Measurements from ENCODE around the gene LRRC27. TPM values are rescaled to one million over a fixed set of nuclear protein-coding genes. Genes with fewer than 3 reads are reported as not detected.
"Not testable (repeated sequence)": the region's sequence is repeated elsewhere in the genome, so short reads cannot be mapped to it uniquely, and the experiment has no call there.

The LRRC27 gene
- total and polyA plus RNA-seq, 2 donors (not counting 1 experiment from before 2014, with no cell fraction given) = 23.6 to 25.6 TPM

DNA sequence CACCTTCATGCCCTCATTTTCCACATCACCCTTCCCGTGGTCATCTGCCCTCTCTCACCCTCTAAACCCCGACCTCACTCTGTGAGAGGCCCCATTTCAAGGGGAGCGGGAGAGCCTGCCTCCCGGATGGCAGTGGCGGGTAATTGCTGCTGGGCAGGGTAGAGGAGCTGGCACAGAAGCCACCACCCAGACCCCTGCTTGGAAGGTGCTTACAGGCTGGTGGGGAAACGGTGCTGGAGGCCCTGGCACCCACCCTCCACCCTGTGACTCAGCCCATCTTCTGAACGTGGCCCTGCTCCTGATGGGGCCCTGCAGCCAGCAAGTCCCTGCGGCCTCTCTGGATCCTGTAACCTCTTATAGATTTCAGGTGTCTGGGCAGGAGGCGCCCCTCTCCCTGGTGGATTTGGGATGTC lies 54.4 kb downstream of the LRRC27 start:
- intact Hi-C loops (cut with micrococcal nuclease) = no loop called here
- 36% methylated on average over 9 of the region's 9 CpGs for WGBS (ENCODE audit: insufficient coverage)

DNA sequence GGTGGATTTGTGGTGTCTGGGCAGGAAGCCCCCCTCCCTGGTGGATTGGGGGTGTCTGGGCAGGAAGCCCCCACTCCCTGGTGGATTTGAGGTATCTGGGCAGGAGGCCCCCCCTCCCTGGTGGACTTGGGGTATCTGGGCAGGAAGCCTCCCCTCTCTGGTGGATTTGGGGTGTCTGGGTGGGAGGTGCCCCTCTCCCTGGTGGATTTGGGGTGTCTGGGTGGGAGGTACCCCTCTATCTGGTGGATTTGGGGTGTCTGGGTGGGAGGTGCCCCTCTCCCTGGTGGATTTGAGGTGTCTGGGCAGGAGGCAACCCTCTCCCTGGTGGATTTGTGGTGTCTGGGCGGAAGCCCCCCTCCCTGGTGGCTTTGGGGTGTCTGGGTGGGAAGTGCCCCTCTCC lies 54.9 kb downstream of the LRRC27 start:
- H2AFZ ChIP-seq (ENCODE audit: insufficient read depth, low read depth, low read length, poor library complexity, severe bottlenecking); H3K9me3 ChIP-seq (ENCODE audit: control extremely low read depth in 1 of 3, control insufficient read depth in 2 of 3, insufficient read depth in 1 of 3, low read length in 2 of 3); H3K27me3 ChIP-seq (replicated peaks in 1 of 4; ENCODE audit: control extremely low read depth in 1 of 4, control insufficient read depth in 3 of 4, insufficient read depth in 4 of 4, low read length in 3 of 4); H3K4me3 Mint-ChIP-seq; H3K4me3 ChIP-seq (ENCODE audit: control extremely low read depth in 1 of 5, extremely low read depth in 1 of 5, insufficient read depth in 1 of 5, low read depth in 2 of 5, low read length in 4 of 5); H3K27ac ChIP-seq (ENCODE audit: low read length in 2 of 2); H3K36me3 ChIP-seq (replicated peaks in 1 of 2; ENCODE audit: control extremely low read depth in 1 of 2, control insufficient read depth in 1 of 2, extremely low read depth in 1 of 2, insufficient read depth in 2 of 2, low read length in 1 of 2); H4K20me1 ChIP-seq (ENCODE audit: control insufficient read depth, insufficient read depth, low read length, poor library complexity, severe bottlenecking); H3K4me1 Mint-ChIP-seq; H3K27me3 Mint-ChIP-seq; H3K9me3 Mint-ChIP-seq (ENCODE audit: insufficient read depth); H3K27ac Mint-ChIP-seq; intact Hi-C loops (cut with micrococcal nuclease); DNase-seq; H3K79me2 ChIP-seq (ENCODE audit: control insufficient read depth, insufficient read depth, low read length); ATAC-seq (ENCODE audit: low read depth); POLR2A ChIA-PET; H3K9ac ChIP-seq (ENCODE audit: low read length): not testable (repeated sequence)
- CTCF ChIA-PET = interaction anchor here (1.0 kb wide), 2 partner anchors 56 to 60 kb away, joined by 4 to 11 read pairs; no protein-coding TSS in a partner anchor
- peaks cover 6 to 21% of the 10 kb centered on the region in 2 donors for H3K4me1 ChIP-seq (ENCODE audit: control insufficient read depth in 2 of 2, insufficient read depth in 2 of 2, low read length in 2 of 2)
- WGBS (ENCODE audit: insufficient coverage) = no CpG with 5 or more reads among the region's 1 CpG
- H3K4me2 ChIP-seq (replicated peaks; ENCODE audit: low read depth, low read length, poor library complexity, severe bottlenecking) = peak overlapping the region; percentile 85

More for the DNA sequence above, 54.4 kb downstream of the LRRC27 start:
- Mint-ChIP-seq H3K4me1 (peaks cover 7% of the 10 kb centered on the region), H3K9me3 (ENCODE audit: insufficient read depth) (no peaks in the 10 kb centered on the region), H3K4me3 (no peak overlapping the region), H3K27me3 (no peaks in the 10 kb centered on the region), H3K27ac (no peak overlapping the region)
- H3K9ac ChIP-seq (ENCODE audit: low read length) = no peak overlapping the region
- TF ChIP-seq EZH2 (IDR thresholded peaks at IDR 0.05; ENCODE audit: borderline replicate concordance, insufficient read depth, low read depth, low read length, poor library complexity, severe bottlenecking) = no peak
- TF ChIP-seq, protein P1, sequence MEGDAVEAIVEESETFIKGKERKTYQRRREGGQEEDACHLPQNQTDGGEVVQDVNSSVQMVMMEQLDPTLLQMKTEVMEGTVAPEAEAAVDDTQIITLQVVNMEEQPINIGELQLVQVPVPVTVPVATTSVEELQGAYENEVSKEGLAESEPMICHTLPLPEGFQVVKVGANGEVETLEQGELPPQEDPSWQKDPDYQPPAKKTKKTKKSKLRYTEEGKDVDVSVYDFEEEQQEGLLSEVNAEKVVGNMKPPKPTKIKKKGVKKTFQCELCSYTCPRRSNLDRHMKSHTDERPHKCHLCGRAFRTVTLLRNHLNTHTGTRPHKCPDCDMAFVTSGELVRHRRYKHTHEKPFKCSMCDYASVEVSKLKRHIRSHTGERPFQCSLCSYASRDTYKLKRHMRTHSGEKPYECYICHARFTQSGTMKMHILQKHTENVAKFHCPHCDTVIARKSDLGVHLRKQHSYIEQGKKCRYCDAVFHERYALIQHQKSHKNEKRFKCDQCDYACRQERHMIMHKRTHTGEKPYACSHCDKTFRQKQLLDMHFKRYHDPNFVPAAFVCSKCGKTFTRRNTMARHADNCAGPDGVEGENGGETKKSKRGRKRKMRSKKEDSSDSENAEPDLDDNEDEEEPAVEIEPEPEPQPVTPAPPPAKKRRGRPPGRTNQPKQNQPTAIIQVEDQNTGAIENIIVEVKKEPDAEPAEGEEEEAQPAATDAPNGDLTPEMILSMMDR (IDR thresholded peaks at IDR 0.05) = no peak
- DNase-seq = no peak
- no peaks in the 10 kb centered on the region for H4K20me1 ChIP-seq (ENCODE audit: control insufficient read depth, insufficient read depth, low read length, poor library complexity, severe bottlenecking)
- ChIA-PET POLR2A (no interaction called here), CTCF (interaction anchor here (1.1 kb wide), 1 partner anchor 60 kb away, joined by 4 read pairs; no protein-coding TSS in a partner anchor)
- H3K4me2 ChIP-seq (replicated peaks; ENCODE audit: low read depth, low read length, poor library complexity, severe bottlenecking) = no peak overlapping the region
- H3K27ac ChIP-seq (ENCODE audit: low read length in 2 of 2) = no peak overlapping the region
- no peaks in the 10 kb centered on the region for H3K79me2 ChIP-seq (ENCODE audit: control insufficient read depth, insufficient read depth, low read length)
- ATAC-seq (ENCODE audit: low read depth) = no peak
- H3K27me3 ChIP-seq (replicated peaks in 1 of 4; ENCODE audit: control extremely low read depth in 1 of 4, control insufficient read depth in 3 of 4, insufficient read depth in 4 of 4, low read length in 3 of 4) = no peaks in the 10 kb centered on the region
- H2AFZ ChIP-seq (ENCODE audit: insufficient read depth, low read depth, low read length, poor library complexity, severe bottlenecking) = no peak overlapping the region
- no peaks in the 10 kb centered on the region for H3K36me3 ChIP-seq (replicated peaks in 1 of 2; ENCODE audit: control extremely low read depth in 1 of 2, control insufficient read depth in 1 of 2, extremely low read depth in 1 of 2, insufficient read depth in 2 of 2, low read length in 1 of 2)
- H3K4me3 ChIP-seq (ENCODE audit: control extremely low read depth in 1 of 5, extremely low read depth in 1 of 5, insufficient read depth in 1 of 5, low read depth in 2 of 5, low read length in 4 of 5) = no peak overlapping the region
- H3K4me1 ChIP-seq (ENCODE audit: control insufficient read depth in 2 of 2, insufficient read depth in 2 of 2, low read length in 2 of 2) = peaks cover 6 to 21% of the 10 kb centered on the region in 2 donors
- H3K9me3 ChIP-seq (ENCODE audit: control extremely low read depth in 1 of 3, control insufficient read depth in 2 of 3, insufficient read depth in 1 of 3, low read length in 2 of 3) = no peaks in the 10 kb centered on the region
